Measurements from ENCODE around the gene GRIA1.

Gene GRIA1

DNA sequence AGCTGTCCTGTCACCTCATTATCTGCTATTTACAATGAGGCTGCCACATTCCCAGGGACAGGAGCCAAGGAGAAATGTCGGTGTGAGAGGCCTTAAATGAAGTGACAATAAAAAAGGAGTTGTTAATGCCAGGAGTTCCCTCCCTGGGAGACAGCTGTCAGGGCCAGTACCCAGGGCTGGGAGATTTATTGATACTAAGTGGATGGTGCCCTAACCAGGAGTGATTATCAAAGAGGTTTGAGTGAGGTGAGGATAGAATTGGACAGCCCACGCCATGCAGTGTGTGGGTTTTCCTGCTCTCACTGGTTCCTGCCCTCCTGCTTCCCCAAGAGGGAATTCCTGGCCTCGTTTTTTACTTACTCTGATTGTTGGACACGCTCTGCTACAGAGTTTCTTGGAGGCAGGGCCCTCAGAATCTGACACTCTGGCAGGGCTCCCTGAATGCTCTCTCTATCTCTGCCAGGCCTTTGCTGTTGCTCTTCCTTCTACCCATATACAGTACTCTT is 150.8 kb downstream of the GRIA1 start:
- Histone ChIP-seq H3K27me3 (ENCODE audit: control insufficient read depth, insufficient read depth, low read length, poor library complexity, severe bottlenecking) (no peaks in the 10 kb centered on the region), H3K4me3 (ENCODE audit: insufficient read depth, low read depth, low read length) (no peak overlapping the region), H3K27ac (ENCODE audit: insufficient read depth, low read depth, low read length, poor library complexity, severe bottlenecking) (no peak overlapping the region), H3K9me3 (ENCODE audit: control insufficient read depth, low read length) (no peaks in the 10 kb centered on the region), H3K4me1 (ENCODE audit: control insufficient read depth, insufficient read depth, low read length) (no peaks in the 10 kb centered on the region), H3K36me3 (ENCODE audit: control insufficient read depth, insufficient read depth, low read length) (no peaks in the 10 kb centered on the region)
- WGBS, 2 experiments: 76 to 80% methylated on average over 4 of the region's 4 CpGs

DNA sequence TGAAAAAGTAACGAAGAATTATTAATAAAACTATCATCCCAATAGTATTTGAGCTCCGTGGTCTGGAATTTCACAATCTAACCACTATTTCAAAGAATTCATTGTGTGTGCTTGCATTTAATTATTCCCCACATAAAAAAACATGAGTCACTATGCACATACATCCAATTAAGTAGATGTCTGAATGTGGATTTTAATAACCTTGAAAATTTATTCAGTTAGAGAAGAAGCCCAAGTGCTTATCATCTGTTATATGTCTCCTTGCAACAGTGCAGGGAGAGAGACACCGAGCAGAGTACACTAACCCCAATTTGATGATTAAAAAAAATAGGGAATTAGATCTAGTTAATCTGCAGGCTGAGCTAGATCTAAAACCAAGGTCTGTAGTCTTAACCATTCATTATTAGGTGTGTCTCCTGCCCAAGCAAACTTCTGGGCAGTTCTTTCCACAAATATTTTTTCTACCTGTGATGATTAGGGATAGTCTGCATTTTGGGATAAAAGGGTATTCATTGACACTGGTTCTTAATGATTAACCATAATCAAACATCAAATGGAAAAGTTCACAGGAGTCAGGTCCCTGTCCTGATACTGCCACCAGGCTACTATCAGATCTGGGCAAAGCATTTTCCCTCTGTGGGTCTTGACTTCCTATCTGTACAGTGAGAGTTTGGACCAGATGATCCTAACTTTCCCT is 164.2 kb downstream of the GRIA1 start:
- no peaks in the 10 kb centered on the region for H3K27me3 ChIP-seq (ENCODE audit: control insufficient read depth, insufficient read depth, low read length, poor library complexity, severe bottlenecking)
- H3K27ac ChIP-seq (ENCODE audit: insufficient read depth, low read depth, low read length, poor library complexity, severe bottlenecking): no peak overlapping the region
- WGBS, 2 experiments: 96 to 100% methylated on average over 3 of the region's 3 CpGs
- H3K4me3 ChIP-seq (ENCODE audit: insufficient read depth, low read depth, low read length): no peak overlapping the region
- peaks cover 17% of the 10 kb centered on the region for H3K4me1 ChIP-seq (ENCODE audit: control insufficient read depth, insufficient read depth, low read length)
- H3K36me3 ChIP-seq (ENCODE audit: control insufficient read depth, insufficient read depth, low read length): no peaks in the 10 kb centered on the region
- H3K9me3 ChIP-seq (ENCODE audit: control insufficient read depth, low read length): no peaks in the 10 kb centered on the region

DNA sequence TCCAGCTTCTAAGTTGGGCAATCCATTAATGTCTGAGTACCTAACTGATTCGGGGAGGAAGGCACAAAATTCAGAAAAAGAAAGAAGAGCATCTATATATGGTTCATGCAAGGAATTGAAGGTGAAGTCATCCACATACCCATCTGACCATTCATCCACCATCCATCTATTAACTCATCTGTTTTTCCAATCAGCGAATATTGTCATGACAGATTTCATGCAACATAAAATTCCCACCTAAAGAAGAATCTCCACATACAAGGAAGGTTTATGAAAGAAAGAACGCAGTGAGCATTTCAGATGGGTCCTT is 164.7 kb downstream of the GRIA1 start:
- Histone ChIP-seq H3K27me3 (ENCODE audit: control insufficient read depth, insufficient read depth, low read length, poor library complexity, severe bottlenecking) (no peaks in the 10 kb centered on the region), H3K4me3 (ENCODE audit: insufficient read depth, low read depth, low read length) (no peak overlapping the region), H3K36me3 (ENCODE audit: control insufficient read depth, insufficient read depth, low read length) (no peaks in the 10 kb centered on the region), H3K27ac (ENCODE audit: insufficient read depth, low read depth, low read length, poor library complexity, severe bottlenecking) (no peak overlapping the region), H3K9me3 (ENCODE audit: control insufficient read depth, low read length) (no peaks in the 10 kb centered on the region), H3K4me1 (ENCODE audit: control insufficient read depth, insufficient read depth, low read length) (peaks cover 19% of the 10 kb centered on the region)
- WGBS, 2 experiments: 93 to 97% methylated on average over 3 of the region's 3 CpGs

DNA sequence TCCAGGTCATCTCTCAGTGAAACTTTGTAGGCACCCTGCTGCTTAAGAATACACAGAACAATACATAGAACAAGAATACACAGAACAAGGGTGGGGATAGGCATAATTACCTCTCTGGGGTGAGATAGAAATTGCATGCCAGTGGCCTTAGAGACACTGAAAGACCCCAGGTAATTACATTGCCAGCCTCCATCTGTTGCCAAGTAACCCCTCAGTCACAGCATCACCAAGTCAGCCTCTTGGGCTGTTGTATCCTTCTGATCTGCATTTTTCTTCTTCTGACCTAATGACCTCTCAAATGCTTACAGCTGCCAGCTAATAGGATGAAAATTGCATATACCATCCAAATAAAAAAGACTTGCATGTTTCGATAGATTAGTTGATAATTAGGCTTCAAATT is 167.7 kb downstream of the GRIA1 start:
- 80% methylated on average over 1 of the region's 1 CpG; no CpG with 5 or more reads in 1 of the 2 experiments for WGBS, 2 experiments
- Histone ChIP-seq H3K9me3 (ENCODE audit: control insufficient read depth, low read length) (no peaks in the 10 kb centered on the region), H3K27me3 (ENCODE audit: control insufficient read depth, insufficient read depth, low read length, poor library complexity, severe bottlenecking) (no peaks in the 10 kb centered on the region), H3K4me1 (ENCODE audit: control insufficient read depth, insufficient read depth, low read length) (peaks cover 47% of the 10 kb centered on the region), H3K27ac (ENCODE audit: insufficient read depth, low read depth, low read length, poor library complexity, severe bottlenecking) (peak overlapping the region; percentile 79), H3K4me3 (ENCODE audit: insufficient read depth, low read depth, low read length) (no peak overlapping the region), H3K36me3 (ENCODE audit: control insufficient read depth, insufficient read depth, low read length) (no peaks in the 10 kb centered on the region)

DNA sequence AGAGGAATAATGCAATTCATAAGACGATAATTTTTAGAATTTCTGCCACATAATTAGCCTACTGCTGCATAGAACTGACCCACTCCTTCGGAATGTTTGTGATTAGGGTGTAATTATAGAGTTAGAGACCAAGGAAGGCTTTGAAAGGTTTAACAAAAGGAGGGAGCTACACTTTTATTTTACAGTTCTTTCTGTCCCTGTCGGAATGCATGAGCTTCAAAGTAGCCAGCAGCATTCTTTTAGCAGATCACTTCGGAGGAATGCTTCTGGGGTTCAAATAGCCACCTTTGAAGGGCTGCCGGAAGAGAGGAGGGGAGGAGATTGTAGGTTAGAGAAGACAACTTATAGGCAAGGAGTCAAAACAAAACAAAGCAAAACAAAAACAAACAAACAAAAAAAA is 168.1 kb downstream of the GRIA1 start:
- WGBS, 2 experiments: 0 to 1% methylated on average over 3 to 4 of the region's 5 CpGs
- H3K4me3 ChIP-seq (ENCODE audit: insufficient read depth, low read depth, low read length): no peak overlapping the region
- H3K4me1 ChIP-seq (ENCODE audit: control insufficient read depth, insufficient read depth, low read length): peaks cover 48% of the 10 kb centered on the region
- no peaks in the 10 kb centered on the region for H3K9me3 ChIP-seq (ENCODE audit: control insufficient read depth, low read length)
- no peaks in the 10 kb centered on the region for H3K27me3 ChIP-seq (ENCODE audit: control insufficient read depth, insufficient read depth, low read length, poor library complexity, severe bottlenecking)
- H3K27ac ChIP-seq (ENCODE audit: insufficient read depth, low read depth, low read length, poor library complexity, severe bottlenecking): peak overlapping the region; percentile 79
- H3K36me3 ChIP-seq (ENCODE audit: control insufficient read depth, insufficient read depth, low read length): no peaks in the 10 kb centered on the region

DNA sequence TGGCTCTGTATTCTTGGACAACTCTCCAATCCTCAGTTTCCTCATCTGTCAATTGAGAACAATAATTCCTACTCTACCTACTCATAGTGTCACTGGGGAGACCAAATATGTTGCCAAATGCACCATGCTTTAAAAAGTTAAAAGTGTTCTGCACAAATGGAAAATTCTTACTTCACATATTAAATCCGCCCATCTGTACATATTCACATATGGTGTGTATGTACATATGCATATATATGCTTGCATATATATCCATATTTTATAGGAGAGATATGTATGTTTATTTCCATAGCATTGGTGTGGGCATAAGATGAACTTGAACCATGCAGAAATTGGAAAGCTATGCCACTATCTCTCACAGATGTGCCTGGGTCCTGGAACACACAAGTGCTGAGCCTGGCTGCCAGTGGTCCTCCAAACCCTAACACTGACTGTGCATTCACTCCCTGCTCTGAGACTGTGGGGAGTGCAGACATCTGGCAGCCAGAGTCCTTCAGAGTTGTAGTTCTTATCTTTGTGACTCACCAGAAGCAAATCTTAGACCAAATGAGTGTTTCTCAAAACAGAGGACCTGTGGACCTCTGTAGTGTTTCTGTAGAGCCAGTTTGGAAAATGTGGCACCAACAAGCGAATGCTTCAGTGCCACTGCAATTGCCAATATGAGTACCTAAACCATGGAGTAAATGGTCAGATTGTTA is 168.7 kb downstream of the GRIA1 start:
- Histone ChIP-seq H3K27me3 (ENCODE audit: control insufficient read depth, insufficient read depth, low read length, poor library complexity, severe bottlenecking) (no peaks in the 10 kb centered on the region), H3K27ac (ENCODE audit: insufficient read depth, low read depth, low read length, poor library complexity, severe bottlenecking) (peak overlapping the region; percentile 79), H3K4me3 (ENCODE audit: insufficient read depth, low read depth, low read length) (no peak overlapping the region), H3K4me1 (ENCODE audit: control insufficient read depth, insufficient read depth, low read length) (peaks cover 51% of the 10 kb centered on the region), H3K9me3 (ENCODE audit: control insufficient read depth, low read length) (no peaks in the 10 kb centered on the region), H3K36me3 (ENCODE audit: control insufficient read depth, insufficient read depth, low read length) (no peaks in the 10 kb centered on the region)
- WGBS, 2 experiments: 93 to 95% methylated on average over 1 of the region's 2 CpGs

DNA sequence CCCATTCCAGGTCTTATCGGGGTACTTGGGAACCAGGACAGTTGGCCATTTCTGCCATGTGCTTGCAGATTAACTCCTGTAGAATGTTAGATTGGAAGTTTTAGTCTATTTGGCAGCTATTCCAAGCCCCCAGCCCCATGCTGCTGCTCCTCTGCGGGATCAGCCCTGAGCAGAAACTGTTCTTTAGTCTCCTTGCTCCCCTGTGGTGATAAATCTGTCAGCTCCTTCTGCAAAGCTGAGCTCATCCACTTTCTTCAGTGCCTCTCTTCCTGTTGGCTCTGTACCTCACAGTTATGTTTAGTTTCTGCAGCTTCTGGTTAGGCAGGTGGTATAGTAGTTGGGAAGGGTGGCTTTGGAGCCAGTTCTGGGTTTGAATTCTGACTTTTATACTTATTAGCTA is 170.4 kb downstream of the GRIA1 start:
- H3K9me3 ChIP-seq (ENCODE audit: control insufficient read depth, low read length): no peaks in the 10 kb centered on the region
- 35 to 42% methylated on average over 2 of the region's 2 CpGs for WGBS, 2 experiments
- H3K27ac ChIP-seq (ENCODE audit: insufficient read depth, low read depth, low read length, poor library complexity, severe bottlenecking): no peak overlapping the region
- no peak overlapping the region for H3K4me3 ChIP-seq (ENCODE audit: insufficient read depth, low read depth, low read length)
- no peaks in the 10 kb centered on the region for H3K36me3 ChIP-seq (ENCODE audit: control insufficient read depth, insufficient read depth, low read length)
- H3K4me1 ChIP-seq (ENCODE audit: control insufficient read depth, insufficient read depth, low read length): peaks cover 51% of the 10 kb centered on the region
- no peaks in the 10 kb centered on the region for H3K27me3 ChIP-seq (ENCODE audit: control insufficient read depth, insufficient read depth, low read length, poor library complexity, severe bottlenecking)

DNA sequence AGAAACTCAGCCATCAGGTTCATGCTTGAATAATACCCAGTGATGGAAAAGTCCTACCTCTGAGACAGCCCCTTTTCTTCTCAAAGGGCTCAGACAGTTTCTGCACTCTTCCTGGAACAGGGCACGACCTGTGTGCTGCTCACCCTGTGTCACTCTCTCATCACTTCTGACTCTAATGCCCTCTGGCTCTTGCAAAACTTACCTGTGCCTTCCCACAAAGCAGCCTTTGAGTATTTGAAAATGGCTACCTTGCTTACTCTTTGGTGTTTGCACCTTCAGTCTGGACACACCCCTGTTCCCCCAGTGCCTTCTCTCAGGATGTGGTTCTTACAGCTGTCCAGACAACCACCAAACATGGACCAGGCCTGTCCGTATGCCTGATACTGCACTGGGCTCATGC is 171.4 kb downstream of the GRIA1 start:
- Histone ChIP-seq H3K27ac (ENCODE audit: insufficient read depth, low read depth, low read length, poor library complexity, severe bottlenecking) (no peak overlapping the region), H3K4me3 (ENCODE audit: insufficient read depth, low read depth, low read length) (no peak overlapping the region), H3K9me3 (ENCODE audit: control insufficient read depth, low read length) (no peaks in the 10 kb centered on the region), H3K36me3 (ENCODE audit: control insufficient read depth, insufficient read depth, low read length) (no peaks in the 10 kb centered on the region), H3K4me1 (ENCODE audit: control insufficient read depth, insufficient read depth, low read length) (peaks cover 51% of the 10 kb centered on the region), H3K27me3 (ENCODE audit: control insufficient read depth, insufficient read depth, low read length, poor library complexity, severe bottlenecking) (no peaks in the 10 kb centered on the region)
- 92 to 93% methylated on average over 2 of the region's 2 CpGs for WGBS, 2 experiments

DNA sequence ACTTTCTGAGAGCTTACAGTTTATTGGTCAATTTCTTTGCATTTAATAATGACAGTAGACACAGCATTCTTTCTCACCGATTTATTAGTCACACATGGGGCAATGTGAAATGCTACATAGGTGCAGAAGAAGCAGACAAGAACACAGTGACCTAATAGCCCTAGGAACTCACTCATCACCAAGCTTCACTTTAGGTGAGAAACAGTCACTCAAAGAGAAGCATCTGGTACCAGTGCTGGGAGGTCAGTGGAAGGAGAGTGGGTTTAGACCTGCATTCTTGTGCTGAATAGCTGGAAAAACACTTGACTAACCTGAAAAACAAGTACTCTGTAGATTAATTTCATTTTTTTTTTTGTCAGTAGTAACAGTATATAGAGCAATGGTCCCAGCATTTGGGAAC is 179.6 kb downstream of the GRIA1 start:
- Histone ChIP-seq H3K9me3 (ENCODE audit: control insufficient read depth, low read length) (no peaks in the 10 kb centered on the region), H3K27me3 (ENCODE audit: control insufficient read depth, insufficient read depth, low read length, poor library complexity, severe bottlenecking) (no peaks in the 10 kb centered on the region), H3K27ac (ENCODE audit: insufficient read depth, low read depth, low read length, poor library complexity, severe bottlenecking) (no peak overlapping the region), H3K36me3 (ENCODE audit: control insufficient read depth, insufficient read depth, low read length) (no peaks in the 10 kb centered on the region), H3K4me3 (ENCODE audit: insufficient read depth, low read depth, low read length) (no peak overlapping the region), H3K4me1 (ENCODE audit: control insufficient read depth, insufficient read depth, low read length) (no peaks in the 10 kb centered on the region)
- 100% methylated on average over 1 of the region's 1 CpG for WGBS, 2 experiments

DNA sequence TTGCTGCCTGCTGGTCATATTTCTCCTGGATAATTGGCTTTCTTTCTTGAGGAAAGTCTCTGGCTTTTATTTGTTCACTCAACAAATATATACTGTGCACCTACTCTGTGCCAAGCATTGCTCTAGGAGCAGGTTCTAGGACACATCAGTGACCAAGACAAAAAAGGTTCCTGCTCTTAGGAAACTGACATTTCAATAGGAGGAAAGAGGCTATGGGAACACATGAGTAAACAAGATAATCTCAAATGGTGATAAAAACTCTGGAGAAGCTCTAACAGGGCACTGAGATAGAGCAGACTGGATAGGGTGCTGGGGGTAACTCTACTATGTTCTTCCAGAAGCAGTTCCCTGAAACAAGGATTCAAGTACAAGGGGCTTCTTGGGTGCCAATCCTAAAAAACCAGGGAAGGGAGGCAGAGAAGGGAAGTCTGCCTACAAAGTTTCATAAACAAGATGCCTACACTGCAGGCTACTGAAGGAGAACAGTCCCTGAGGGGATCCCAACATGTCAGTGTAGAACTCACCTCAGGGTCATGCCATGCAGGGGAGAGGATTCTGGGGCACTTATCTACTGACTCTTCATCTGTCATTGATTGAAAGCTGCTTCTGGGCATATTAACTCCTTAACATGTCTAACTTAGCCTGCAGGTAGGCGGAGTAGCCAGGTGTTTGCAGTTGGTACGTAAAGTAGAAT is 181.3 kb downstream of the GRIA1 start:
- no peak overlapping the region for H3K27ac ChIP-seq (ENCODE audit: insufficient read depth, low read depth, low read length, poor library complexity, severe bottlenecking)
- H3K27me3 ChIP-seq (ENCODE audit: control insufficient read depth, insufficient read depth, low read length, poor library complexity, severe bottlenecking): no peaks in the 10 kb centered on the region
- no peaks in the 10 kb centered on the region for H3K9me3 ChIP-seq (ENCODE audit: control insufficient read depth, low read length)
- H3K4me1 ChIP-seq (ENCODE audit: control insufficient read depth, insufficient read depth, low read length): no peaks in the 10 kb centered on the region
- no peaks in the 10 kb centered on the region for H3K36me3 ChIP-seq (ENCODE audit: control insufficient read depth, insufficient read depth, low read length)
- 97% methylated on average over 2 of the region's 2 CpGs for WGBS, 2 experiments
- H3K4me3 ChIP-seq (ENCODE audit: insufficient read depth, low read depth, low read length): no peak overlapping the region

All from ectodermal cell (in vitro differentiated cells).